A673 (cell line): ENCODE measurements around the gene GPC1. TPM values are rescaled to one million over a fixed set of nuclear protein-coding genes. Genes with fewer than 3 reads are reported as not detected.

Source experiments
- BruUV-seq: library from RNA; stranded (reverse); fragments of 400-500 nt; replicated peaks from 2 replicates; lab custom pipeline; 2021; lab: Mats Ljungman, UMichigan
- CTCF ChIA-PET: fragments of 300-600 bp; sonication (Branson Sonifier 250); formaldehyde crosslinking; loops from one replicate; lab custom pipeline; 2022; ENCODE audit warnings: antibody characterized with exemption; lab: Charles Lee
- POLR2A ChIA-PET: fragments of 300-600 bp; sonication (Branson Sonifier 250); formaldehyde crosslinking; loops from one replicate; lab custom pipeline; 2022; ENCODE audit warnings: antibody characterized with exemption; ENCODE audit not compliant: low non-redundant PET; lab: Charles Lee
- DNase-seq: peaks from one replicate; pipeline ENCODE4 v3.0.0-alpha.2; 2015; ENCODE audit warnings: low spot score
- H3K27ac ChIP-seq: fragments of 200-600 bp; sonication (generic); 2 replicates; pipeline ENCODE4 v1.5.1; 2016; ENCODE audit warnings: mixed run types, low read depth, mild to moderate bottlenecking, mixed read lengths, antibody characterized with exemption, low read length; ENCODE audit not compliant: poor library complexity, severe bottlenecking
- H3K27me3 ChIP-seq: fragments of 200-600 bp; sonication (generic); replicated peaks from 2 replicates; pipeline ENCODE4 v1.6.1; 2017; ENCODE audit warnings: mixed run types, low read depth, mild to moderate bottlenecking, mixed read lengths, antibody characterized with exemption, low read length; ENCODE audit not compliant: insufficient read depth, poor library complexity
- H3K36me3 ChIP-seq: fragments of 200-600 bp; sonication (generic); 2 replicates; pipeline ENCODE4 v1.6.1; 2016; ENCODE audit warnings: mixed run types, mild to moderate bottlenecking, mixed read lengths, antibody characterized with exemption, low read length; ENCODE audit not compliant: insufficient read depth, poor library complexity, severe bottlenecking
- H3K4me1 ChIP-seq: fragments of 200-600 bp; sonication (generic); 2 replicates; pipeline ENCODE4 v1.6.1; 2017; ENCODE audit warnings: mixed run types, mild to moderate bottlenecking, mixed read lengths, antibody characterized with exemption, low read length; ENCODE audit not compliant: insufficient read depth, poor library complexity, severe bottlenecking
- H3K4me3 ChIP-seq: fragments of 200-600 bp; sonication (generic); 2 replicates; pipeline ENCODE4 v1.5.1; 2016; ENCODE audit warnings: low read depth, mixed run types, mild to moderate bottlenecking, mixed read lengths, low read length; ENCODE audit not compliant: poor library complexity, severe bottlenecking
- H3K9me3 ChIP-seq: fragments of 200-600 bp; sonication (generic); 2 replicates; pipeline ENCODE4 v1.6.1; 2016; ENCODE audit warnings: mixed run types, low read depth, mild to moderate bottlenecking, mixed read lengths, antibody characterized with exemption, low read length; ENCODE audit not compliant: poor library complexity, severe bottlenecking
- CTCF ChIP-seq: fragments of 300-800, 200-600 bp; sonication (generic); conservative IDR thresholded peaks from 2 replicates; pipeline ENCODE4 v1.5.1; 2017; ENCODE audit warnings: low read depth, mild to moderate bottlenecking, antibody characterized with exemption, low read length, moderate library complexity, mixed read lengths
- EZH2 ChIP-seq: fragments of 200-600 bp; sonication (generic); IDR thresholded peaks from 2 replicates; pipeline ENCODE4 v1.6.1; 2017; ENCODE audit warnings: borderline replicate concordance, low read depth, mild to moderate bottlenecking, mixed read lengths, antibody characterized with exemption, low read length; ENCODE audit not compliant: poor library complexity, severe bottlenecking
- intact Hi-C: fragments of 100-400 bp; cut with micrococcal nuclease; formaldehyde crosslinking; loops from one replicate; pipeline ENCODE4 v1.10.0; 2022; ENCODE audit not compliant: unreplicated experiment
- microRNA-seq: library from miRNA; unstranded; fragments of <30 nt; microRNA quantifications from one replicate; pipeline ENCODE4 v1.2.0, GENCODE V29; 2021
- total RNA-seq: library from RNA; stranded (reverse); gene quantifications from 2 replicates; pipeline ENCODE4 v1.2.3, GENCODE V29; 2021

GPC1 gene
- total RNA-seq, 1 experiment from 2014 or later, result 21.2 TPM

GRCh38 chr2:240513549-240514287, 78.3 kb downstream of the GPC1 start:
- Histone ChIP-seq H3K27me3 (no peaks in the 10 kb centered on the region), H3K27ac (no peak overlapping the region), H3K9me3 (no peaks in the 10 kb centered on the region), H3K36me3 (no peaks in the 10 kb centered on the region), H3K4me1 (no peaks in the 10 kb centered on the region), H3K4me3 (no peak overlapping the region)
- ChIA-PET POLR2A (no interaction called here), CTCF (interaction anchor here (0.6 to 0.8 kb wide), 3 partner anchors 48 to 327 kb away, joined by 3 to 4 read pairs (median 3); no protein-coding TSS in a partner anchor)
- BruUV-seq, result no TSS peak
- intact Hi-C loops, result no loop called here
- no peak for TF ChIP-seq EZH2
- peak; percentile 89 for TF ChIP-seq CTCF
- DNase-seq, result peak; percentile 76

GRCh38 chr2:240514631-240515030, 79.2 kb downstream of the GPC1 start:
- no peak for DNase-seq
- no peaks in the 10 kb centered on the region for H3K36me3 ChIP-seq
- TF ChIP-seq CTCF (no peak), EZH2 (no peak)
- H3K27me3 ChIP-seq, result no peaks in the 10 kb centered on the region
- ChIA-PET POLR2A (no interaction called here), CTCF (interaction anchor here (0.8 kb wide), 1 partner anchor 186 kb away, joined by 3 read pairs; no protein-coding TSS in a partner anchor)
- no peak overlapping the region for H3K4me3 ChIP-seq
- H3K9me3 ChIP-seq, result no peaks in the 10 kb centered on the region
- no TSS peak for BruUV-seq
- no peak overlapping the region for H3K27ac ChIP-seq
- no peaks in the 10 kb centered on the region for H3K4me1 ChIP-seq
- intact Hi-C loops, result no loop called here

- no TSS peak for BruUV-seq
- no peak for TF ChIP-seq EZH2
- CTCF ChIA-PET, result no interaction called here
- intact Hi-C loops, result no loop called here
- Histone ChIP-seq H3K27me3 (no peaks in the 10 kb centered on the region), H3K36me3 (no peaks in the 10 kb centered on the region), H3K4me3 (no peak overlapping the region), H3K9me3 (no peaks in the 10 kb centered on the region), H3K4me1 (no peaks in the 10 kb centered on the region), H3K27ac (no peak overlapping the region)
- DNase-seq, result no peak
- POLR2A ChIA-PET, result no interaction called here
Measured at GRCh38 chr2:240517342-240517741, 81.9 kb downstream of the GPC1 start.

Small RNA genes lying within 50 kb of the gene (microRNA-seq; reads per million reads assigned to microRNA genes)
- gene MIR149, result 1,173 reads per million, percentile 82 among the genes with 10 or more reads in this experiment

Other genes with a start within 250 kb of the GPC1 start
- 21.0 and 21.8 TPM in 2 replicates for gene ANKMY1, start 122.3 kb downstream of the GPC1 start, total RNA-seq
- gene DUSP28, start 124.7 kb downstream of the GPC1 start, total RNA-seq, result 4.9 and 5.1 TPM in 2 replicates
- gene RNPEPL1, start 132.8 kb downstream of the GPC1 start, total RNA-seq, result 26.5 and 29.4 TPM in 2 replicates
- gene CAPN10, start 151.1 kb downstream of the GPC1 start, total RNA-seq, result 43.4 and 43.5 TPM in 2 replicates
- 2.7 and 2.9 TPM in 2 replicates for gene GPR35, start 189.8 kb downstream of the GPC1 start, total RNA-seq
- not detected in 2 replicates for gene AQP12B, start 247.2 kb downstream of the GPC1 start, total RNA-seq